HepG2 (cell line): ENCODE results near the gene RAB42. TPM values are rescaled to one million over a fixed set of nuclear protein-coding genes. Genes with fewer than 3 reads are reported as not detected.
A peak's percentile ranks its signal among the peaks of the same experiment; 100 is the strongest.

Experiments used
- CBFB ChIP-seq: sonication (generic); formaldehyde crosslinking; IDR thresholded peaks from 2 replicates; pipeline ENCODE4 v1.4.0; 2020; ENCODE audit warnings: missing genetic modification reagents
- DMAP1 ChIP-seq: IDR thresholded peaks from 2 replicates; pipeline ENCODE4 v1.6.1; 2016
- ELF3 ChIP-seq: IDR thresholded peaks from 2 replicates; pipeline ENCODE4 v1.6.1; 2016; ENCODE audit warnings: missing genetic modification reagents, missing compliant biosample characterization
- FOXA3 ChIP-seq: IDR thresholded peaks from 2 replicates; pipeline ENCODE4 v1.6.1; 2016; ENCODE audit warnings: missing genetic modification reagents, missing compliant biosample characterization
- GABPB1 ChIP-seq: IDR thresholded peaks from 2 replicates; pipeline ENCODE4 v1.6.1; 2016; ENCODE audit warnings: mild to moderate bottlenecking, missing genetic modification reagents, moderate library complexity, missing compliant biosample characterization
- LCORL ChIP-seq, 2 experiments: fragments of 450-650 bp in 1 of 2; sonication (generic) in 1 of 2; formaldehyde crosslinking in 1 of 2; IDR thresholded peaks; 2 replicates each; pipeline versions ENCODE4 v1.5.0 to v1.6.1; 2017 to 2020; ENCODE audit warnings: antibody characterized with exemption in 1 of 2, missing genetic modification reagents in 1 of 2
- MED13 ChIP-seq: sonication (generic); formaldehyde crosslinking; IDR thresholded peaks from 2 replicates; pipeline ENCODE4 v1.5.0; 2020; ENCODE audit warnings: missing genetic modification reagents
- MTA1 ChIP-seq: sonication (generic); formaldehyde crosslinking; IDR thresholded peaks from 2 replicates; pipeline ENCODE4 v1.4.0; 2020; ENCODE audit warnings: missing genetic modification reagents, mild to moderate bottlenecking, borderline replicate concordance
- MTF1 ChIP-seq: sonication (generic); formaldehyde crosslinking; IDR thresholded peaks from 2 replicates; pipeline ENCODE4 v1.5.0; 2020; ENCODE audit warnings: missing genetic modification reagents
- MZF1 ChIP-seq: sonication (generic); formaldehyde crosslinking; IDR thresholded peaks from 2 replicates; pipeline ENCODE4 v1.8.1; 2023; ENCODE audit warnings: mild to moderate bottlenecking, missing genetic modification reagents, borderline replicate concordance
- NCOA2 ChIP-seq: sonication (generic); formaldehyde crosslinking; IDR thresholded peaks from 2 replicates; pipeline ENCODE4 v1.8.0; 2022; ENCODE audit warnings: inconsistent platforms
- RELA ChIP-seq: sonication (generic); formaldehyde crosslinking; IDR thresholded peaks from 2 replicates; pipeline ENCODE4 v1.4.0; 2020; ENCODE audit warnings: missing genetic modification reagents
- RFXAP ChIP-seq: sonication (generic); formaldehyde crosslinking; IDR thresholded peaks from 2 replicates; pipeline ENCODE4 v1.4.0; 2020; ENCODE audit warnings: missing genetic modification reagents, borderline replicate concordance
- SKI ChIP-seq: fragments of 450-650 bp; IDR thresholded peaks from one replicate; pipeline ENCODE4 v1.6.1; 2018; ENCODE audit warnings: mild to moderate bottlenecking; ENCODE audit not compliant: partially characterized antibody
- SP4 ChIP-seq: sonication (generic); formaldehyde crosslinking; IDR thresholded peaks from 2 replicates; pipeline ENCODE4 v1.8.1; 2023; ENCODE audit warnings: mild to moderate bottlenecking, missing genetic modification reagents
- TFDP1 ChIP-seq: IDR thresholded peaks from 2 replicates; pipeline ENCODE4 v1.6.1; 2016; ENCODE audit warnings: missing compliant biosample characterization, missing genetic modification reagents, borderline replicate concordance
- ZBTB39 ChIP-seq: sonication (generic); formaldehyde crosslinking; IDR thresholded peaks from 2 replicates; pipeline ENCODE4 v1.5.0; 2020; ENCODE audit warnings: missing genetic modification reagents
- ZMYM4 ChIP-seq: sonication (generic); formaldehyde crosslinking; IDR thresholded peaks from 2 replicates; pipeline ENCODE4 v1.8.1; 2023; ENCODE audit warnings: mild to moderate bottlenecking, missing genetic modification reagents
- ZNF317 ChIP-seq: sonication (generic); formaldehyde crosslinking; IDR thresholded peaks from 2 replicates; pipeline ENCODE4 v1.5.0; 2020; ENCODE audit warnings: mild to moderate bottlenecking, missing genetic modification reagents
- ZNF598 ChIP-seq: sonication (generic); formaldehyde crosslinking; IDR thresholded peaks from 2 replicates; pipeline ENCODE4 v1.5.1; 2020; ENCODE audit warnings: mild to moderate bottlenecking, missing genetic modification reagents, borderline replicate concordance
- ZNF614 ChIP-seq: IDR thresholded peaks from 2 replicates; pipeline ENCODE4 v1.6.1; 2018; ENCODE audit warnings: missing biosample characterization, missing genetic modification reagents, inconsistent platforms, borderline replicate concordance
- ZNF615 ChIP-seq: sonication (generic); formaldehyde crosslinking; IDR thresholded peaks from 2 replicates; pipeline ENCODE4 v1.5.0; 2020; ENCODE audit warnings: mild to moderate bottlenecking, missing genetic modification reagents, borderline replicate concordance
- ZNF629 ChIP-seq: sonication (generic); formaldehyde crosslinking; conservative IDR thresholded peaks from 2 replicates; pipeline ENCODE4 v1.5.0; 2020; ENCODE audit warnings: missing genetic modification reagents
- ZNF737 ChIP-seq: sonication (generic); formaldehyde crosslinking; IDR thresholded peaks from 2 replicates; pipeline ENCODE4 v1.5.0; 2020; ENCODE audit warnings: missing genetic modification reagents, mild to moderate bottlenecking, borderline replicate concordance
- ZNF792 ChIP-seq: IDR thresholded peaks from 2 replicates; pipeline ENCODE4 v1.6.1; 2016
- polyA plus RNA-seq, 8 experiments: library from polyadenylated mRNA; depleted of rRNA in 3 of 8; stranded (reverse) in 7 of 8; unstranded in 1 of 8; fragments of >200 nt; fragmentation: Illumina TruSeq in 4 of 8; extraction: Trizol in 4 of 8; gene quantifications; 2 replicates each; pipeline versions ENCODE4 v1.2.1 to v1.2.3, GENCODE V29; 2011 to 2016; ENCODE audit warnings: low read depth in 4 of 8, missing spikeins in 1 of 8, mixed read lengths in 1 of 8; ENCODE audit not compliant: insufficient read depth in 1 of 8
- total RNA-seq, 5 experiments: library from RNA; depleted of rRNA; stranded (reverse); fragments of >200 nt; fragmentation: Illumina TruSeq; extraction: Trizol; gene quantifications; 2 replicates each; pipeline ENCODE4 v1.2.3, GENCODE V29; 2016; ENCODE audit warnings: low read depth in 1 of 5
- TF ChIP-seq, protein P1 (sequence below): sonication (generic); formaldehyde crosslinking; IDR thresholded peaks from 2 replicates; pipeline ENCODE4 v1.8.0; 2022; ENCODE audit warnings: missing genetic modification reagents, low read depth, mild to moderate bottlenecking, borderline replicate concordance
- TF ChIP-seq, protein P2 (sequence below): sonication (generic); formaldehyde crosslinking; IDR thresholded peaks from 2 replicates; pipeline ENCODE4 v1.4.0; 2020; ENCODE audit warnings: mild to moderate bottlenecking, missing genetic modification reagents

Gene RAB42
- total and polyA plus RNA-seq, 2 of the 13 experiments (the other 11 are each of a cell fraction or from before 2014, with no cell fraction given) = 10.4 to 166 TPM

DNA sequence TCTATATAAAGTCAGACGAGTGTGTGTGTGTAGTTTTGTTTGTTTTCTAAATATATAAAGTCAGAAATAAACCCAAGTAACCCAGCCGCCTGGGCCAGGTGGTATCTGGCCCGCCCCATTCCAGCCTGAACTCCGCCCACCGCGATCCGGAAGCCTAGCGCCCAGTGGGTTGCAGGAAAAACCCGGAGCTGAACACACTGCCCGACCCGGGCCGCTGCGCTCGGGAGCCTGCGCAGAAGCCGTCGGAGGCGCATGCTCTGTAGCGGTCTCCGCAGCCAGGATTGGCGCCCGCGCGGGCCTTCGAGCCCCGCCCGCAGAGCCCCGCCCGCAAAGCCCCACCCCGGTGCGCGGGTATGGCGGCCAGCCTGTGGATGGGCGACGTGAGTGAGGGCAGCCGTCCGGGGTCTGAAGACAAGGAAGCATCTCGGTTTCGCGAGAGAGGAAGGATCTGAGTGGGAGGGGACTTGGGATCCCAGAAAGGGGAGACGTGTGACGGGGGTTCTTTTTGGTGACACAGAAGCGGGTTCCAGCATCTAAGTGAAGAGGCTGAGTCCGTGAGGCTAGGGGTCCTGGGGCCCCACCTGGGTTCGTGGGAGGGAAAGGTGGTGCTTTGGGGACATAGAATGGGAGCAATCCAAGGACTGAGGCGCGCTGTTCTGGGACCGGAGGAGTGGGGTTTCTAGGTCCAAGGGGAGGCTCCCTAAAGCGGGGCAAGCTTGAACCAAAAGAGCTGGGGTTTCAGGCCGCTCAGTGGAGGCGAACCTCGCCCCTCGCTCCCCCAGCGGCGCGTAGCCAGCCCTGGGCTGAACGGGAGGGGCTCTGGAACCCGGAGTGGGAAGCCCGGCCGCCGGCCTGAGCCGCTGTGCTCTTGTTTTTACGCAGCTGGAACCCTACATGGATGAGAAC lies 39.1 kb upstream of the RAB42 start, which contains the start of gene TRNAU1AP (continued):
- TF ChIP-seq LCORL (IDR thresholded peaks at IDR 0.05) (no peak), LCORL (CRISPR knock-in tag; IDR thresholded peaks at IDR 0.05) (peak; percentile 52), NCOA2 (peak; percentile 60), SKI (no peak), ZBTB39 (CRISPR knock-in tag) (no peak), ZNF598 (CRISPR knock-in tag) (peak; percentile 79; the same call in 1 of the 2 replicates), MTF1 (no peak), ZNF737 (CRISPR knock-in tag) (no peak), ZMYM4 (CRISPR knock-in tag) (peak; percentile 85), MZF1 (CRISPR knock-in tag) (no peak), SP4 (CRISPR knock-in tag) (peak; percentile 81), RELA (peak; percentile 35; the same call in 1 of the 2 replicates), ELF3 (CRISPR knock-in tag) (peak; percentile 52; the same call in 1 of the 2 replicates), ZNF614 (CRISPR knock-in tag) (peak; percentile 52; the same call in 1 of the 2 replicates), TFDP1 (peak; percentile 74), ZNF629 (CRISPR knock-in tag) (peak; percentile 8; the same call in 1 of the 2 replicates), GABPB1 (CRISPR knock-in tag) (peak; percentile 91), MTA1 (CRISPR knock-in tag) (no peak), DMAP1 (CRISPR knock-in tag) (peak; percentile 82; the same call in 1 of the 2 replicates), ZNF792 (peak; percentile 22; the same call in 1 of the 2 replicates), MED13 (CRISPR knock-in tag) (peak; percentile 29; the same call in 1 of the 2 replicates), FOXA3 (CRISPR knock-in tag) (peak; percentile 55), RFXAP (CRISPR knock-in tag) (peak; percentile 70; the same call in 1 of the 2 replicates), CBFB (peak; percentile 30; the same call in 1 of the 2 replicates), ZNF615 (CRISPR knock-in tag) (0 out of 2 replicates have a peak, but pooled peaks have one; percentile 71), ZNF317 (CRISPR knock-in tag) (peak; percentile 75)
- TF ChIP-seq, protein P1, sequence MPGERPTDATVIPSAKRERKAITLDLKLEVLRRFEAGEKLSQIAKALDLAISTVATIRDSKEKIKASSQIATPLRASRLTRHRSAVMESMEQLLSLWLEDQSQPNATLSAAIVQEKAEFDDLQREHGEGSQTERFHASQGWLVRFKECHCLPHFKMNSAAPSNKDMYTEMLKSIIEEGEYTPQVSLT (CRISPR knock-in tag) = no peak
- TF ChIP-seq, protein P2, sequence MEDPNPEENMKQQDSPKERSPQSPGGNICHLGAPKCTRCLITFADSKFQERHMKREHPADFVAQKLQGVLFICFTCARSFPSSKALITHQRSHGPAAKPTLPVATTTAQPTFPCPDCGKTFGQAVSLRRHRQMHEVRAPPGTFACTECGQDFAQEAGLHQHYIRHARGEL (CRISPR knock-in tag) = peak; percentile 81
